Trophoblast cell (in vitro differentiated cells and primary cell): Measurements from ENCODE around the gene TNNI2. TPM values are rescaled to one million over a fixed set of nuclear protein-coding genes. Genes with fewer than 3 reads are reported as not detected.
A peak's percentile ranks its signal among the peaks of the same experiment; 100 is the strongest.

ENCODE experiments used
- DNase-seq, 2 donors: peaks; one replicate each; pipeline ENCODE4 v3.0.0-alpha.2; 2016
- H2AFZ ChIP-seq: 2 replicates; pipeline ENCODE4 v1.6.1; 2013; ENCODE audit warnings: low read length, moderate library complexity, mild to moderate bottlenecking; ENCODE audit not compliant: insufficient read depth, poor library complexity
- H2AK5ac ChIP-seq: 2 replicates; pipeline ENCODE4 v1.6.1; 2013; ENCODE audit warnings: mild to moderate bottlenecking, low read length
- H2BK120ac ChIP-seq: 2 replicates; pipeline ENCODE4 v1.6.1; 2013; ENCODE audit warnings: low read length, mild to moderate bottlenecking, moderate library complexity; ENCODE audit not compliant: insufficient read depth, poor library complexity
- H2BK12ac ChIP-seq: 2 replicates; pipeline ENCODE4 v1.6.1; 2013; ENCODE audit warnings: mild to moderate bottlenecking, low read length, moderate library complexity
- H2BK5ac ChIP-seq: 2 replicates; pipeline ENCODE4 v1.6.1; 2013; ENCODE audit warnings: low read length, low read depth, moderate library complexity, mild to moderate bottlenecking; ENCODE audit not compliant: poor library complexity
- H3K14ac ChIP-seq: 2 replicates; pipeline ENCODE4 v1.6.1; 2013; ENCODE audit warnings: mild to moderate bottlenecking, low read length
- H3K18ac ChIP-seq: 2 replicates; pipeline ENCODE4 v1.6.1; 2013; ENCODE audit warnings: mild to moderate bottlenecking, low read length
- H3K23ac ChIP-seq: 2 replicates; pipeline ENCODE4 v1.6.1; 2013; ENCODE audit warnings: low read length
- H3K27ac ChIP-seq: 2 replicates; pipeline ENCODE4 v1.5.1; 2013; ENCODE audit warnings: low read depth, mild to moderate bottlenecking, inconsistent platforms, low read length, moderate library complexity
- H3K27me3 ChIP-seq: 2 replicates; pipeline ENCODE4 v1.6.1; 2013; ENCODE audit warnings: inconsistent platforms, mild to moderate bottlenecking, low read length, moderate library complexity; ENCODE audit not compliant: insufficient read depth
- H3K36me3 ChIP-seq, 2 experiments: 1 replicate in 1 of 2; 2 replicates in 1 of 2; pipeline ENCODE4 v1.6.1; 2013; ENCODE audit warnings: low read length in 2 of 2, mild to moderate bottlenecking in 2 of 2, moderate library complexity in 1 of 2; ENCODE audit not compliant: insufficient read depth in 2 of 2, control insufficient read depth in 1 of 2
- H3K4ac ChIP-seq: 2 replicates; pipeline ENCODE4 v1.6.1; 2013; ENCODE audit warnings: low read depth, mild to moderate bottlenecking, low read length, moderate library complexity
- H3K4me1 ChIP-seq, 2 experiments: 1 replicate in 1 of 2; 2 replicates in 1 of 2; pipeline ENCODE4 v1.6.1; 2013; ENCODE audit warnings: low read length in 2 of 2, mild to moderate bottlenecking in 2 of 2, moderate library complexity in 1 of 2; ENCODE audit not compliant: insufficient read depth in 2 of 2, control insufficient read depth in 1 of 2
- H3K4me2 ChIP-seq: 2 replicates; pipeline ENCODE4 v1.6.1; 2013; ENCODE audit warnings: inconsistent platforms, mild to moderate bottlenecking, low read length, moderate library complexity
- H3K4me3 ChIP-seq: 2 replicates; pipeline ENCODE4 v1.5.1; 2013; ENCODE audit warnings: mild to moderate bottlenecking, low read depth, low read length, inconsistent platforms
- H3K79me1 ChIP-seq: one replicate; pipeline ENCODE4 v1.6.1; 2013; ENCODE audit warnings: low read length
- H3K79me2 ChIP-seq: 2 replicates; pipeline ENCODE4 v1.6.1; 2013; ENCODE audit warnings: low read length, mild to moderate bottlenecking; ENCODE audit not compliant: control insufficient read depth, insufficient read depth, poor library complexity
- H3K9ac ChIP-seq: 2 replicates; pipeline ENCODE4 v1.6.1; 2013; ENCODE audit warnings: mild to moderate bottlenecking, low read length
- H3K9me3 ChIP-seq: 2 replicates; pipeline ENCODE4 v1.6.1; 2013; ENCODE audit warnings: low read depth, mild to moderate bottlenecking, control low read depth, inconsistent platforms, low read length; ENCODE audit not compliant: insufficient read depth
- H4K12ac ChIP-seq: 2 replicates; pipeline ENCODE4 v1.6.1; 2013; ENCODE audit warnings: low read depth, mild to moderate bottlenecking, low read length, moderate library complexity
- H4K8ac ChIP-seq: 2 replicates; pipeline ENCODE4 v1.6.1; 2013; ENCODE audit warnings: low read depth, mild to moderate bottlenecking, low read length, moderate library complexity
- H4K91ac ChIP-seq: one replicate; pipeline ENCODE4 v1.6.1; 2013; ENCODE audit warnings: low read depth, mild to moderate bottlenecking, low read length, moderate library complexity
- WGBS: extraction: QIAGEN DNeasy Blood & Tissue Kit; methylation state at CpG from one replicate; pipeline ENCODE4 v1.1.7; 2013; ENCODE audit warnings: missing lambda C conversion rate; ENCODE audit not compliant: insufficient read length, insufficient coverage; ENCODE audit errors: extremely low coverage; 5-methylcytosine and 5-hydroxymethylcytosine counted together
- polyA plus RNA-seq: library from polyadenylated mRNA; stranded (reverse); fragments of 200-250 nt; gene quantifications from 2 replicates; pipeline ENCODE4 v1.2.3, GENCODE V29; 2013

TNNI2 gene
- polyA plus RNA-seq, result 1.1 and 1.7 TPM in 2 replicates

DNA sequence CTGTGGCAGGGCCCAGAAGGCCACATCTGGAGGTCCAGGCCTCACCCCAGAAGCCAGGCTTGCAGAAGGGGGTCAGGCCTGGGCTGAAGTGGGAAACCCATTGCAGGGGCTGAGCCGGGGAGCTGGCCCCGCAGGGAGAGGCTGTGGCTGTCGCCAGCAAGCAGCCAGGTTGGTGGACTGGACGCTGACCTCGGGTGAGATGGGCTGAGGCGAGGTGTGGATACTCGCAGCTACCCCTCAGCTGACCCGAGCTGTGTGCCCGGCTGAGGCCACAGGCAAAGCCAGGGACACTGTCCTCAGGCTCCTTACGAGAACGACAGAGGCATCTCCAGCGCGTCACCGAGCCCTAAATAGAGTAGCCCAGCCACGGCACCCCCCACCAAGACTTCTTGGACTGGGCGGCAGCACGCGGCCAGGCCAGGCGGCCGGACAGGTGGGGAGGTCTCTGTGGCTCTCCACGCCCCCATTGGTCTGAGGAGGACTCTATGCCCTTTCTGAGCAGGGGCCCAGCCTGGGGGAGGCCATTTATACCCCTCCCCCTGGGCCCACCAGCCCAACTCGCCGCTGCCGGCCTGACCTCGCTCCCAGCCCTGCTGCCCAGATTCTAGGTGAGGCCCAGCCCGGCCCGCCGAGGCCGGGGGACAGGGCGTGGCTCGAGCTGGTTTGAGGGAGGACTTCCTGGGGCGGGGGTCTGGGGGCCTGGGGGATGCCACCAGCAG, at the start of gene TNNI2:
Gene TNNI2 (plus strand): TSS at position 556 of the 719 bp plus-strand sequence. CDS start 716 bp downstream, outside the sequence.
- no peaks in the 10 kb centered on the region for H3K9me3 ChIP-seq
- peak within 1 kb of the TSS; percentile 35 for H2BK12ac ChIP-seq
- no peak within 1 kb of the TSS for H4K12ac ChIP-seq
- peaks cover 15% of the 10 kb centered on the region for H3K79me1 ChIP-seq
- no peak for DNase-seq
- peaks cover 3% of the 10 kb centered on the region for H3K79me2 ChIP-seq
- no peak within 1 kb of the TSS for H3K18ac ChIP-seq
- peak within 1 kb of the TSS; percentile 34 for H2AK5ac ChIP-seq
- no peak within 1 kb of the TSS for H3K4me2 ChIP-seq
- H4K8ac ChIP-seq, result no peak within 1 kb of the TSS
- H3K4me3 ChIP-seq, result no peak within 1 kb of the TSS
- H3K27me3 ChIP-seq, result no peaks in the 10 kb centered on the region
- H3K4ac ChIP-seq, result no peak within 1 kb of the TSS
- H3K9ac ChIP-seq, result no peak within 1 kb of the TSS
- no peak within 1 kb of the TSS for H3K14ac ChIP-seq
- no peak within 1 kb of the TSS for H2AFZ ChIP-seq
- H3K23ac ChIP-seq, result no peak within 1 kb of the TSS
- H2BK120ac ChIP-seq, result no peak within 1 kb of the TSS
- H2BK5ac ChIP-seq, result no peak within 1 kb of the TSS
- no CpG with 5 or more reads among the region's 32 CpGs for WGBS
- H3K36me3 ChIP-seq, result no peaks in the 10 kb centered on the region
- H4K91ac ChIP-seq, result peak within 1 kb of the TSS; percentile 41
- H3K27ac ChIP-seq, result no peak within 1 kb of the TSS
- peaks cover 12 to 14% of the 10 kb centered on the region in 2 experiments for H3K4me1 ChIP-seq

DNA sequence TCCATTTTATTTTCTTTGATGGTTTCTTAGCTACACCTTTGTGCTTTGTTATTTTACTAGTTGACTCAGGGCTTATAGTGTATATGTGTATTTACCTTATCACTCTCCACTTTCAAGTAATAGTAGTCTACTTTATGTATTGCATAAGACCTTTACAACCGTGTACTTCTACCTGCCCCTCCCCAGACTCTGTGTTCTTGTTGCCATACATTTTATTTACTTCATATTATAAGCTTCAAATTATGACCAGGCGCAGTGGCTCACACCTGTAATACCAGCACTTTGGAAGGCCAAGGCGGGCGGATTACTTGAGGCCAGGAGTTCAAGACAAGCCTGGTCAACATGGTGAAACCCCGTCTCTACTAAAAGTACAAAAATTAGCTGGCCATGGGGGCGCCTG, 46.9 kb upstream of the TNNI2 start:
- DNase-seq, result no peak
- Histone ChIP-seq H3K23ac (no peak overlapping the region), H2BK5ac (no peak overlapping the region), H4K91ac (no peak overlapping the region), H2AK5ac (no peak overlapping the region), H4K12ac (no peak overlapping the region), H3K18ac (no peak overlapping the region), H3K4me1 (no peaks in the 10 kb centered on the region), H3K27ac (no peak overlapping the region), H3K4me3 (no peak overlapping the region), H3K79me2 (no peaks in the 10 kb centered on the region), H2AFZ (no peak overlapping the region), H2BK120ac (no peak overlapping the region), H3K36me3 (no peaks in the 10 kb centered on the region), H3K4ac (no peak overlapping the region), H3K27me3 (no peaks in the 10 kb centered on the region), H3K79me1 (no peaks in the 10 kb centered on the region), H3K4me2 (no peak overlapping the region), H3K9me3 (no peaks in the 10 kb centered on the region), H3K9ac (no peak overlapping the region), H3K14ac (no peak overlapping the region), H2BK12ac (no peak overlapping the region), H4K8ac (no peak overlapping the region)
- whole genome bisulfite sequencing, result no CpG with 5 or more reads among the region's 6 CpGs

DNA sequence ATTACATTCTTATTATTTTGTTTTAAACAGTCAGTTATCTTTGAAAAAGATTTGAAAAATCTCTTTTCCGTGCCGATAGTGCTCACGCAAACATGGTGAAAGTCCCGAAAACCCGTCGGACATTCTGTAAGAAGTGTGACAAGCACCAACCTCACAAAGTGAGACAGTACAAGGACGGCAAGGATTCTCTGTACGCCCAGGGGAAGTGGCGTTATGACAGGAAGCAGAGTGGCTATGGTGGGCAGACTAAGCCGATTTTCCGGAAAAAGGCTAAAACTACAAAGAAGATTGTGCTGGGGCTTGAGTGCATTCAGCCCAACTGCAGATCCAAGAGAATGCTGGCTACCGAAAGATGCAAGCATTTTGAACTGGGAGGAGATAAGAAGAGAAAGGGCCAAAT, 46.3 kb upstream of the TNNI2 start:
- DNase-seq, result no peak
- Histone ChIP-seq H3K9me3 (no peaks in the 10 kb centered on the region), H3K27ac (no peak overlapping the region), H3K27me3 (no peaks in the 10 kb centered on the region), H3K18ac (no peak overlapping the region), H3K36me3 (no peaks in the 10 kb centered on the region), H3K9ac (no peak overlapping the region), H3K79me1 (no peaks in the 10 kb centered on the region), H3K4me3 (no peak overlapping the region), H3K79me2 (no peaks in the 10 kb centered on the region), H2BK5ac (no peak overlapping the region), H3K4me1 (no peaks in the 10 kb centered on the region), H3K23ac (no peak overlapping the region), H3K14ac (no peak overlapping the region), H2AK5ac (no peak overlapping the region), H2AFZ (no peak overlapping the region), H3K4me2 (no peak overlapping the region), H3K4ac (no peak overlapping the region), H4K8ac (no peak overlapping the region), H4K12ac (no peak overlapping the region), H2BK12ac (no peak overlapping the region), H2BK120ac (no peak overlapping the region), H4K91ac (no peak overlapping the region)
- no CpG with 5 or more reads among the region's 12 CpGs for WGBS

DNA sequence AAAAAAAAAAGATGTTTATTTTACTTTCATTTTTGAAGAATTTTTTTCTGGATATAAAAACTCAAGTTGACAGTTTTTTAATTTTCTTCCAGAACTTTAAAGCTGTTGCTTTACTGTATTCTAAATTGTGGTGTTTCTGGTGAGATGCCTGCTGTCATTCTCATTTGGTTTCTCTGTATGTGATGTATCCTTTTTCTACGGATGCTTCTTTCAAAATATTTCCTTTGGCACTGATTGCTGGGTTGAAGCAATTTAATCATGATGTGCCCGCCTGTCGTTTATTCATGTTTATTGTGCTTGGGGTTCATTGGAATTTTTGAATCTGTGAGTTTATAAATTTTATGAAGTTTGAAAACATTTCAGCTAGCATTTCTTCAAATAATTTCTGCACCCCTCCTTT, 45.7 kb upstream of the TNNI2 start:
- no peak overlapping the region for H3K23ac ChIP-seq
- no peak overlapping the region for H3K18ac ChIP-seq
- H3K36me3 ChIP-seq, result no peaks in the 10 kb centered on the region
- WGBS, result no CpG with 5 or more reads among the region's 3 CpGs
- no peak overlapping the region for H3K9ac ChIP-seq
- no peak overlapping the region for H3K4ac ChIP-seq
- no peak for DNase-seq
- no peak overlapping the region for H3K14ac ChIP-seq
- no peak overlapping the region for H2BK12ac ChIP-seq
- H3K9me3 ChIP-seq, result no peaks in the 10 kb centered on the region
- no peak overlapping the region for H4K91ac ChIP-seq
- no peak overlapping the region for H2AK5ac ChIP-seq
- H3K79me2 ChIP-seq, result no peaks in the 10 kb centered on the region
- H2AFZ ChIP-seq, result no peak overlapping the region
- no peaks in the 10 kb centered on the region for H3K27me3 ChIP-seq
- H3K4me1 ChIP-seq, result no peaks in the 10 kb centered on the region
- no peak overlapping the region for H4K12ac ChIP-seq
- H3K27ac ChIP-seq, result no peak overlapping the region
- H2BK120ac ChIP-seq, result no peak overlapping the region
- no peak overlapping the region for H3K4me3 ChIP-seq
- no peak overlapping the region for H4K8ac ChIP-seq
- no peak overlapping the region for H3K4me2 ChIP-seq
- no peaks in the 10 kb centered on the region for H3K79me1 ChIP-seq
- no peak overlapping the region for H2BK5ac ChIP-seq
